GM18511 (cell line): ENCODE measurements around the gene FIBIN.
"Not testable (repeated sequence)": the region's sequence is repeated elsewhere in the genome, so short reads cannot be mapped to it uniquely, and the experiment has no call there.

Source experiments
- ATAC-seq: cut with Tn5 transposase; IDR thresholded peaks from one replicate; pipeline ENCODE4 v1.9.1; 2021; ENCODE audit warnings: mild to moderate bottlenecking, moderate library complexity; ENCODE audit not compliant: unreplicated experiment

FIBIN gene

DNA sequence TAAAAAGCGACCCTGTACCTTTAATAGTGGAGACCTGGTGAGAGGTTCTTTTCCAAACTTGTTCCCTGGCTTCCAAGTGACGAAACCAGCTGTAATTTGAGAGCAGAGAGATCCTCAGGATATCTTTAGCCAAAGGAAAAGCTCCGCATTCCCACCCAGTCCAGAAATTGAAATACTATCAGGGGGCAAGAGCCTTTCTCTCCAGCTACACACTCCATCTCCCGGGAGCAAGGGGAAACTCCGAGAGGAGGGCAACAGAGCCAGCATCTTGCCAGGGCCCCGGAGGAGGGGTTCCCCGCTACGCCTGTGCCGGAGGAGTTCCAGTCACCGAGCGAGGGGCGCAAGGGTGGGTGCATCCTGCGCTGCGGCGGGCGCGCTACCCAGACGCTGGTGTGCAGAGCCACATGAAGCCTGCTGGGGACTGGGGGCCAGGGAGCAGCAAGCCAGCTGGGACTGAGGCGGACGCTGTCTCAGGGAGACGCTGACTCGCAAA lies at the start of gene FIBIN:
Gene FIBIN, plus strand, starts transcription at position 148 of the 493 bp plus-strand sequence. CDS start 415 bp downstream, outside the sequence.
- no peak for ATAC-seq

DNA sequence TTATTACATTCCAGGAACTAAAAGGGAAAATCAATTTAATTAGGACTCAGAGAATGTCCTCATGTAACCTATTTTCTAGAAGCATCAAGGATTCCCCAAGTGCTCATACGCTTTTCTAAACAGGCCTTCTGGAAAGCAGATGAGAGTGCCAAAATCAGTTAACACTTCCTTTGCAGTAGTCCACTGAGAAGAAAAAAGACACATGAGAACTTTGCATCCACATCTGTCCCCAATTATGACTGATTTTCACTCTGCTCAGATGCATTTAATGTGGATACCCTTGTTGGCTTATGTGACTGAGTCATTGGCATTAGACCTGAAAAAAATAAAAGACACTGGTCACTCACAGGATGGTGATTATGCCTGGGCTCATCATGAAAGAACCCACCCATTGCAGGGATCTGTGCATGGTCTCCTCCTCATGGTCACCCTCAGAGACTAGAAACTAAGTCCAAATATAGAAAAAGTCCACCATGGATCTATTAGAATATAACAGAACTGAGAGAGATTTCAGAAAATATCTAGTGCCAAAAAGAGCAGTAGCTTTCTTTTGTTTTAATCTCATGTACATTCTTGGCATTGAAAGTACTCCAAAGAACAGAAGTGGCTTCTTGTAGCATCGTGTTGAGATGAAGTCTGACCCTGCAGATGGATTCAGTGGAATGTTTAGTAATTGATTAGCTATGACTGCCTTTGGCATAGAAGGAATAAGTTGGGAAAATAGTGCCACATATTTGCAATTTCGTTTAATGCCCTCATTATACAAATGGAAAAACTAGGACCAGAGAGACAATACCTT lies 48.8 kb upstream of the FIBIN start:
- no peak for ATAC-seq

DNA sequence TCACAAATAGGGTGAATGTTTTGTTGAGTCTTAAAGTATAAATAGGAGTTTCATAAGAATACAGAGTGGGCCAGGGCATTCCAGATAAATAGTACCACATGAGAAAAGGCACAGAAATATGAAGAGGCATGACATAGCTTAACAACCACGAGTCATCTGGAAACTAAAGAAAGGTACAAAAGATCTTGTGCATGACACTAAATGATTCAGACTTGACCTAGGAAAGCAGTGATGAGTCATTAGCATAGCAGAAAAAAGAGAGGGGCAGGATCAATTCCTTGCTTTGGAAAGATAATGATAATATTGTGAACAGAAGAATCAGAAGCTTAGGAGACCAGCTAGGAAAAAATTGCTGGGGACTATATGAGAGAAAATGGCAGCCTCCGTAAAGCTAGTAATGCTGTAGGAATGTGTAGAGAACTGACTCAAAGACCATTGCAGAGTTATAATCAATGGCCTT lies 47.6 kb upstream of the FIBIN start:
- no peak for ATAC-seq

DNA sequence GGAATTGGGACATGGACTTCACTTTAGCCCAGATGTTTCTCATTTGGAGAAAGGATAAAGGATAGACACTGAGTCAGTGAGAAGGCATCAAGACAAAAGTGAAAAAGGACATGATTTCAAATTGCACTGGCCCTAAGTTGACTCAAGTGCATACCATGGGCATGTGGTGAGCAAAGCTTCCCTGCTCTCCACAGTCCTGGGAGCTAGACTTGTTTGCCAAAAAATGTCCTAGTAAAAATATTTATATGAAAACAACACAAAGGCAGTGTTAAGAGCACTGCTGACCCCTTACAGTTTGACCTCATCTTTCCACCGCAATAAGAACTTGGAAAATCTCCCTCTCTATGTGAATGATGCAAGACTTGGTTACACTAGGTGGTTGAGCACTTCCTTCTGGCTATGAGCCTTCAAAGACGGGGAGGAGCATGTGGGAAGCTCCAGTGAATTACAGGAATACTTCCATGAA lies 46.5 kb upstream of the FIBIN start:
- no peak for ATAC-seq

DNA sequence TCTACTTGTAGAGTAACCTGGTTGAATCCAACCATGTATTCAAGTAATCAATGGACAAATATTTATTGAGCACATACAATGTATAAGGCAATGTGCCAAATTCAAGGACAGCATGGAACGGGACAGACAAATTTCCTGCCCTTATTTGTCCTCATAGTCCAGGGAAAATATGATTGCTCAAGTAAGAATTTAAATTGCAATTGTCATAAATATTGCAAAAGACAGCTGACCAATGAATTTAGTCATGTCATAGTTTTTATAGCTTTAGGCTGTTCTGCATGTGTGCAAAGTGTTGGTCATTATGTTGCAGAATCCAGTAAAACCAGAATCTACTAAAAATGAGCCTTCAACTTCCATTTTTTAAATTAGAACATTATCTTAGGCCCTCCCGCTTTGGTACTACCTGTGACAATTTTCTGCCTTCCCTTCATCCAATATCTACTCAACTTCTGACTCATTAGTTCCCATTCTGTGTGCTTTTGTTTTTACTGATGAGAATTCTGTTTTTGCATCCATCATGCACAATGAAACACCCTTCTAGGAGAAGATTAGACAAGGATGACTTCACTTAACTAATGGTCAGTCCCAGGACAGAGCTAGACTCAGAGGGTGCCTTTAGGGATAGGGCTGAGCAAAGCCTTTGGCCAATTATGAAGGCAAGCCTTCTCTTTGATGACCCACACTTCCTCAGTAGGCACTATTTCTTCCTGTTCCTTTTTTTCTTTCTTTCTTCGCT lies 45.8 kb upstream of the FIBIN start:
- ATAC-seq, result no peak

DNA sequence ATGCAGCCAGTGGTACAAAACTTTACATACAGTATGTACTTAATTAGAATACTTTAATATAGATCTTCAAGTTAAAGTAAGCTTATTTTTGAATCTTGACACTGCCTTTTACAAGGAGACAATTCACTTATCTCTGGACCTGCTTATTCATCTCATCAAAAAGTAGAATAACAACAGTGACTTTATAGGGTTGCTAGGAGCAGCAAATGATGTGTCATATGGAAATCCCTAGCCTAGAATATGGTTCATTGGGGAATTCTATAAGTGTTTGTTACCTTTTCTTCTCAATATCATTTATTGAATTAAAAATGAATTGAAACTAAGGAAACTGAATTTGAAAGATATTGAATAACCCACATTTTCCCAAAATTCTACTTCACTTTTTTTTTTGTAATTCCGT lies 45.0 kb upstream of the FIBIN start:
- no peak for ATAC-seq

DNA sequence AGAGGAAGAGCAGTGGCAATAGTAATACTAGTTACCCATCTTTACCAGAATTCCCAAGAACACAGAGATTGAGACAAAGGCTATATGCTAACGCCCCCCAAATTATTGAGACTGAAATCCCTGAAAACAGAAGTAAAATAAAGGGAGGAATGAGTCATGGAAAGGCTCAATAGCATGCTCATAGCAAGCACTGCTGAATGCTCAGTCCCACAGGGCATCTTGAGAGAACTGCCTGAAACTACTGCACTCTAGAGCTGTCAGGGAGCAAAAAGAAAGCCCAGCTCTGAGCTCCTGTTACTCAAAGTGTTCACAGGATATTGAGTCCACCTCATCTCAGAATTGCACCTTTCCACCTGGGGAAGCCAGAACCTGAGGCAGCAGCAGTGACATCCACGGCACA lies 44.1 kb upstream of the FIBIN start:
- no peak for ATAC-seq

DNA sequence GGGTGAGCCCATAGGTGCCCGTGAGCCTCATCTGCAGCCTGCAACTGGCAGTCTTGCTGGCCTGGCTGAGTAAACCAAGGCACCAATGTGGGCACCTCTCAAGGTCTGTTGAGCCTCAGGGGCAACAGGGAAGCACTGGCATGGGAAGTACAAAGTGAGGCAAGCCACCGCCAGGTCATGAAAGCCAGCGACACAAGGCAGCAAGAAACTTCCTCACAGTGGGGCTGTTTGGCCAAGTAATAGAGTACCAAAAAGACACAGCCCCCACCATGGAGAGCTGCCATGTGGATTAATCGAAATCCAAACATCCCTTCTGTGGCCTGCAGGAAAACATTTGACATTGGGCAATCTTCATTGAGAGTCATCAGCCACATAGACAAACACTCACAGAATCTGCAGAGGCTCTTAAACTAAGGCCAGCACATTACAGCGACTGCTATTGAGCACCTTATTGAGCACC lies 43.6 kb upstream of the FIBIN start:
- ATAC-seq, result no peak

DNA sequence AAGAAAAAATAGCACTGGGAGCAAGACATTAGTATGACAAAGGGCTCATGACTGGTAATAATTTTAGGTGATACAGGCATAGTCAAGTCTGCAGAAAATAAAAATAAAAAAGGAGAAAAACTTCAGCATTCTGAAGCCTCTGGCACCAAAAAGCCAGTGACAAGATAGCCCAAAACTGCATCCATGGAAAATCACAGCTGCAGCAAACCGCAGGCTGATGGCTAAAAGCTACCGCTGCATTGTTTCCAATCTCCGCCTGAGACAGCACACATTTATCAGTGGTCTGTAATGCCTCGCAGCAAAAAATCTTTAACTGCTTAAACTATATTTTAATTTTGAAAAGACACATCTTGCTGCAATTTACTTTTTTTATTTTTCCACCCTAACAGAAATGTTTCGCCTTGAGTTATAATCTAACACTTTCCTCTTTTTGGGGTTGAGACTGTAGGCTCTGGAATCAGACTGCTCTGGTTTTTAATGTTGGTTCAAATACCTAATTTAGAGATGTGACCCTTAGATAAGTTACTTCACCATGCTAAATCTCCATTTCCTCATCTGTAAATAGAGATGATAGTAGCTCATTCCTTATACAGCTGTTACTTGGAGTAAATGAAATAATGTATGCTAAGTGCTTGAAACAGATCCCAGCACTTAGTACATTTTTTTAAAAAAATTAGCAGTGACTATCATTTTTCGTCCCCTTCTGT lies 42.0 kb upstream of the FIBIN start:
- no peak for ATAC-seq

DNA sequence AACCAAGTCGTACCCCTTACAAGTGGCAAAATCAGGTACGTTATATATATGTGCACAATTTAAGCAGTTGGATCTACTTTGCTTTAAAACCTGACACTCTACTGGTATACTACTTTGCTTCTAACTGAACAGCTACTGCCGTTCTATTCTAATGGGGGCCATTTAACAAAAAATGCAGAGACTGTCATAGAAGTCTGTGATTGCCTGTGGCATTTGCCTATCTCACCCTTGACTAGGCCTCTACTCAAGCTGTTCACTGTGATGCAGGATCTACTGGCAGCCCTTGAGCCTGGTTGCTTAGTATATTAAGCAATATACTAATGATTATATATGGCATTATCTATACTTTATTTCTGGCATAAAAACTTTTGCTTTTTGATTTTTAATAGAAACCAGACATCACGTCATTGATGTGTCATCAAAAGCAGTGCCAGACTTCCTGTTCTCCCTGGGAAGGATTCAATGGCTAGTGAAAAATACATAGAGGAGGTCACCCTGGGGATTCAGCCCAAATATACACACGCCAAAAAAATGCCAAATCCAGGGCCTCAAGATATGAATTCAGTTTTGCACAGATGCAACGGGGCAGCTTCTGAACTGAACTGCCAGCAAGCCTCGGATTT lies 40.0 kb upstream of the FIBIN start:
- no peak for ATAC-seq

DNA sequence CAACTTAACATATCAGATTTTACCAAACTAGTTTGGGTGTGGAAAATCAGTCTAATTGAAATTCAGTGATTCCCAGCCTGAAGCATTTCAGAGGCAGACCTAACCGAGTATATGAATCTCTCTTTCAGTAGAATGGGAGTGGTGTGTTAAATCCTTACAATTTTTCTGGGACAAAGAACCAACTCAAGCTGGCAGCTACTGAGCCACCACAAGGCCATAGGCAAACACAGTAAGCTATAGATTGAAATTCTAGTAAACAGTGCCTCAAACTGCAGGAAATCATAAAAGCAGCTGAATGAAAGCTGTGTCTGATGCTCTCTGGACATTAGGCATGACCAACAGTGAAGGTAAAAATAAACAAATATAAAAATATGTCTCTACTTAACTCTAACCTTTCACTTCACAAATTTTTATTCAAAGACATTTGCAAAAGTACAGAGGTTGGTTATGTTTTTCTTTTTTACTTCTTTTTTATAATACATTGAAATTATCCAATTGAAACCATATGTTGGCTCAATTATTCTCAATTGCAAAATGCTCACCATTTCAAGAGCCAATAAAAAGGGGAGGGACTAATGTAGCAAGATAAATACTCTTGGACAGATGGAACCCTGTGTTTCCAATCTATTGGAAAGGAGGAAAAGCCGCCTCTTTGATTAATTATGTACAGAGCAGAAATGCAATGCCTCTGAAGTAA lies 35.8 kb upstream of the FIBIN start:
- no peak for ATAC-seq

DNA sequence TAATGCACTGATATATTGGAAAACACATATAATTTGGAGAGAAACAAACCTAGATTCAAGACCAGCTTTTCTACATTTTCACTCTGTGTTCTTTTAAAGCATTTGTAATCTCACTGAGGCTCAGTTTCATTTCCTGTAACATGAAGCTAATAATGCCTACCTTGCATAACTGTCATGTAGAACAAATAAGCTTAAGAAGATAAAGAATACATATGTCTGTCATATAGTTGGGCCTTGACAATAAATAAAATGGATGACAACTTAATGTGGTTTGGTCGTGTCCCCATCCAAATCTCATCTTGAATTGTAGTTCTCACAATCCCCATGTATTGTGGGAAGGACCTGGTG lies 35.2 kb upstream of the FIBIN start:
- ATAC-seq, result no peak

DNA sequence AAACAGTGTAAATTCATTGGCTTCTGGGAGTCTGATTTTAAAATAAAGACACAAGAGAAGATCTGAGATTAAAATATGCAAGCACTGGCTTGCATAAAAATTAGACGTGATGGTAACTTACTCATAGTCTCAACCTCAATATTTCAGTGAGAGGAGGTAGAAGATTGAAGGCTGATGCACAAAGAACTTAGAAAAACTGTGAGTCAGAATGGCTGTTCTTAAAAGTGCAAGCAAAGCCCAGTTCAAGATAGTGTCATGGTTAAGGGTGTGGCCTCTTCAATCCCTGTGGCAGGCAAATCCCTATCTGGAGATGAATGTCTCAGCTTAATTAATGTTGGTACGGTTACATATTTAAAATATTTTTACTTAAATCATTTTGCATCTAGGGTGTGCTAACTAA lies 33.6 kb upstream of the FIBIN start:
- no peak for ATAC-seq

DNA sequence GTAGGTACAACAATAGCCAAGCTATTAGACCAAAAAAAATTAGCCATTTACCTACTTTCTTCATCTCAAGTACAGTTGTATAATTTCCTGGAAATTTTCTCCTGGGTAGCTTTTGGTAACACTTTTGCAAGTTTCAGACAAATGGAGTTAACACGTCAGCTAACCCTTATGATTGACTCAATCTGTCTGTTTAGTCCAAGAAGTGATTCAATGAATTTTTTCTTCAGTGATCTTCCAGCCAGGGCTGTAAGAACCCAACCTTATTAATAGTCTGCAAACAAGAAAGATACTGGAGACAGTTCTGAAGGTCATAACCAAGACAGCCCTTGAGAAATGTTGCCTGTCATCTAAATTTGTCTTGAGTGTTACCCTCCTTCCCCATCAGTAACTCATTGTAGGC lies 30.1 kb upstream of the FIBIN start:
- no peak for ATAC-seq

DNA sequence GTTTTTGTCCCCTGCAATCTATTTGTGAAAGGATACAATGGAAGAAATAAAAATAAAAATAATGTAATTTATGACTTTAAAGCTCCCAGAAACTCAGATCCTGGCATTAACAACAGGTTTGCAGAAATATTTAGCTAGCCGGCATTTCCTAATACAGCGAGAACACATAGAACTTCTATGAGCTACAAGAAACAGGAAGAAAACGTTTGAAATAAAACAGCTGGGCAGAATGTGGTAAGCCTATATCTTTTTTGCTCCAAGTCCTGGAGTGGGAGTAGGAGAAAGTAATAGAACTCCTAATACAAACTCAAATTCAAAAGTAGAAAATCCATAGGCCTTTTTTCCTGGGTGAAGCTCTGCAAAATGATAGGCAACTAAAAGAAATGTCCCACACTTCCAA lies 29.6 kb upstream of the FIBIN start:
- ATAC-seq, result no peak

DNA sequence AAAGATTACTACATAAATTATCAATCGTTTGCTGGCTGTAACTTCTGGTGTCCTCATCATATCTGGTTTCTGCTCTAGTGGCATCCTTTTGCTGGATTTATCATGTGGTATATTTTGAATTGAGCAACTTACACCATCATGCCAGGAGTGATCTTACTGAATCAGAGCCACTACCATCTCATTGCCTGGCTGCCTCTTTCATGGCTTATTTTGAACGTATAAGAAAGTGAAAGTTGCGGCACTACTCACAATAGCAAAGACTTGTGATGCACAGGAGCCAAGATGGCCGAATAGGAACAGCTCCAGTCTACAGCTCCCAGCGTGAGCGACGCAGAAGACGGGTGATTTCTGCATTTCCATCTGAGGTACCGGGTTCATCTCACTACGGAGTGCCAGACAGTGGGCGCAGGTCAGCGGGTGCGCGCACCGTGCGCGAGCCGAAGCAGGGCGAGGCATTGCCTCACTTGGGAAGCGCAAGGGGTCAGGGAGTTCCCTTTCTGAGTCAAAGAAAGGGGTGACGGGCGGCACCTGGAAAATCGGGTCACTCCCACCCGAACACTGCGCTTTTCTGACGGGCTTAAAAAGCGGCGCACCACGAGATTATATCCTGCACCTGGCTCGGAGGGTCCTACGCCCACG lies 28.9 kb upstream of the FIBIN start:
- ATAC-seq, result not testable (repeated sequence)

DNA sequence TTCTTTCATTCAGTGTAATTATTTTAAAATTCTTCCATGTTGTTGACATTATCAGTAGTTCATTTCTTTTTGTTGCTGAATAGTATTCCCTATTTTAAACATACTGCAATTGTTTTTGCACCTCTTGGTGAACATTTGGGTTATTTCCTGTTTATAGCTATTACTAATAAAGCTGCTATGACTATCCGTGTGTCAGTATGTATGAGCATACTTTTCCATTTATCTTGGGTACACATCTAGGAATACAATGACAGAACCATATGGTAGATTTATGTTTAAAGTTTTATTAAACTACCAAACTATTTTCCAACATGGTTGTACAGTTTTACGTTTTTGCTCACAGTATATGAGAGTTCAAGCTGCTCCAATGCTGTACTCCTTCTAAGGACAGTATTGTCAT lies 22.0 kb upstream of the FIBIN start:
- no peak for ATAC-seq

DNA sequence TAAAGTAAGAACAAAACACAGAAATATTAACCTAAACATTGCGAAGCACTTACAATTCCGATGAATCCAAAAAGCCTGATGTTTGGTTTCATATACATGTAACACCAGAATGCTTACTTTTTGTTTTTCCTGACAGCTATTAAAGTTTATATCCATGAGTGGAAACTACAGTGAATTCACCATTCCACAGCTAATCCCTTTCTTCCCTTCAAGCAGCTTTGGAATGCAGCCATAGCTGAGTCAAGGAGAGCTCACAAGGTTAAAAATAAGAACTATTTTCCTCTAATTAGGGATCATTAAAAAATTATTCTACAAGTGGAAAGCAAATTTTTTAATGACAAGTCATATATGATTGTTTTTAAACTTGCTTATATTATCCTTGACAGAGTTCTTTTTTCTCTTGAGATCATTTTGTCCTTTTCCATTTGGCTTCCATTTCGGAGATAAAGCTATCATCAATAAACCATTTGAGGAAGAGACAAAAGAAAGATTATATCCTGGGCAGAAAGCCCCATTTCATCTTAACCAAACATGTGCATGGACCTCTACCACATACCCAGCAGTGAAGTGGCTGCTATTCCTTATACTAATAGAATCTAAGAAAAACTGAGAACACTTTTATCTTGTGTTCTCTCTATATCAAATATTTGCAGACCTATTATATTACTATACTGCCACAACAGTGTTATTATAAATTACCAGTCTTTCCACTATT lies 19.7 kb upstream of the FIBIN start:
- ATAC-seq, result no peak

DNA sequence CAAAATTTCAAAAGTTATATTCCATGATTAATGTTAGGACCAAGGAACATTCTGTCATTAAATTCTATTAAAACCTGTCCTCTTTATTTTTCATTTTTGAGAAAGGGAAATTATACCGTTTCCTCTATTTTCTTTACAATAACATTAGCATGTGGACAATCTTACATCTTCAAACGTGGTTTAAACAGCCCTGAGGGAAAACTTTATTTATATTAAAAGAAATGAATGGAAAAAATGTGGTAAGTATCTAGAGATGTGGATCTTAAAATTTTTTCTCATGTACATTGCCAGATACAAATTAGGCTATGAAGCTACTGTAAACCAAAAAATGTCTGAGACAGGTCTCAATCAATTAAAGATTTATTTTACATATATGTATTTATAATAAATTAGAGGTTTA lies 18.9 kb upstream of the FIBIN start:
- no peak for ATAC-seq
